Kidney (tissue), 14 donors: ENCODE data around the gene MMP11. TPM values are rescaled to one million over a fixed set of nuclear protein-coding genes. Genes with fewer than 3 reads are reported as not detected.

Experiments used
- DNase-seq, 5 donors: peaks; one replicate each; pipeline ENCODE4 v3.0.0-alpha.2; 2013 to 2020
- FAIRE-seq: peaks from 2 replicates; lab custom pipeline; 2012; peaks lifted over from hg19 to GRCh38; lab: Jason Lieb, UNC
- H3K27ac ChIP-seq, 2 donors: one replicate each; pipeline ENCODE4 v1.7.0; 2013; ENCODE audit warnings: low read depth in 2 of 2, low read length in 2 of 2, inconsistent platforms in 1 of 2
- H3K27me3 ChIP-seq: one replicate; pipeline ENCODE4 v1.7.1; 2013; ENCODE audit warnings: low read length, inconsistent platforms; ENCODE audit not compliant: control insufficient read depth, insufficient read depth
- H3K36me3 ChIP-seq, 3 donors: one replicate each; pipeline versions ENCODE4 v1.7.0 to v1.7.1; 2013; ENCODE audit warnings: low read length in 3 of 3, control low read depth in 1 of 3, inconsistent platforms in 1 of 3; ENCODE audit not compliant: insufficient read depth in 3 of 3, control insufficient read depth in 2 of 3
- H3K4me1 ChIP-seq, 3 donors: one replicate each; pipeline versions ENCODE4 v1.7.0 to v1.7.1; 2013; ENCODE audit warnings: low read length in 3 of 3, inconsistent platforms in 1 of 3, low read depth in 1 of 3; ENCODE audit not compliant: control insufficient read depth in 2 of 3, insufficient read depth in 2 of 3
- H3K4me3 ChIP-seq, 3 donors: one replicate each; pipeline versions ENCODE4 v1.7.0 to v1.8.1; 2013; ENCODE audit warnings: low read length in 3 of 3, control low read depth in 1 of 3, inconsistent platforms in 1 of 3
- H3K9ac ChIP-seq, 3 donors: one replicate each; pipeline versions ENCODE4 v1.7.0 to v1.7.1; 2013; ENCODE audit warnings: low read length in 3 of 3, control low read depth in 1 of 3, inconsistent platforms in 1 of 3
- H3K9me3 ChIP-seq, 3 donors: one replicate each; pipeline versions ENCODE4 v1.7.0 to v1.7.1; 2013; ENCODE audit warnings: low read length in 3 of 3, control low read depth in 1 of 3, inconsistent platforms in 1 of 3; ENCODE audit not compliant: control insufficient read depth in 2 of 3, insufficient read depth in 1 of 3
- CTCF ChIP-seq: IDR thresholded peaks from 3 replicates; pipeline ENCODE4 v1.5.1; 2012; ENCODE audit warnings: mild to moderate bottlenecking, moderate library complexity, borderline replicate concordance; ENCODE audit not compliant: insufficient read depth; ENCODE audit errors: extremely low read depth
- intact Hi-C: fragments of 100-400 bp; cut with DNase I; formaldehyde crosslinking; loops from one replicate; pipeline ENCODE4 v1.11.1; 2022
- polyA plus RNA-seq: library from polyadenylated mRNA; stranded (reverse); fragments of 350-450 nt; fragmentation: Illumina TruSeq; extraction: RNeasy Lipid Tissue Mini Kit (QIAGEN cat#74804); gene quantifications from one replicate; pipeline ENCODE4 v1.2.3, GENCODE V29; 2014; ENCODE audit warnings: low read depth, low replicate concordance; ENCODE audit not compliant: insufficient read depth
- total RNA-seq: library from RNA; stranded (reverse); fragmentation: NEBNext Ultra II Directional; extraction: Animal tissue kit (Norgen Biotek cat#: 25700); gene quantifications from one replicate; pipeline ENCODE4 v1.2.1, GENCODE V29; 2021
- donor health status: control.
- donor health status: control.
- donor health status: control.
- donor health status: control.
- donor health status: control.
- donor health status: DM: yes; HTN: yes; CAD: no.
- donor health status: Normal renal cell carcinoma (clear cell type).

The MMP11 gene
- total and polyA plus RNA-seq, 2 donors from 2014 or later: 2.7 to 4.4 TPM

- Histone ChIP-seq H3K27me3 (no peaks in the 10 kb centered on the region), H3K4me3 (peak overlapping the region; percentile 37 to 85 (median 70)), H3K9ac (peak overlapping the region; percentile 7 to 95 (median 87)), H3K27ac (peak overlapping the region; percentile 88), H3K36me3 (peaks cover 0 to 14% (median 0%) of the 10 kb centered on the region in 3 donors), H3K4me1 (peaks cover 0 to 36% (median 8%) of the 10 kb centered on the region in 3 donors), H3K9me3 (no peaks in the 10 kb centered on the region)
- DNase-seq (no peak), FAIRE-seq (no peak)
- intact Hi-C loops: no loop called here
- TF ChIP-seq CTCF: no peak
Measured at GRCh38 chr22:23767303-23767672, 5.4 kb upstream of the MMP11 start.

GRCh38 chr22:23767673-23768548 is 4.7 kb upstream of the MMP11 start, which contains the start of gene CHCHD10:
TSS of gene CHCHD10 (minus strand) at chr22:23767972. CDS start at chr22:23767874, 98 bp downstream.
- Histone ChIP-seq H3K4me1 (peaks cover 0 to 37% (median 5%) of the 10 kb centered on the region in 3 donors), H3K36me3 (peaks cover 0 to 14% (median 0%) of the 10 kb centered on the region in 3 donors), H3K9ac (peak within 1 kb of the TSS; percentile 53 to 95 (median 87)), H3K27me3 (no peaks in the 10 kb centered on the region), H3K27ac (peak within 1 kb of the TSS; percentile 88), H3K4me3 (peak within 1 kb of the TSS; percentile 50 to 85 (median 70)), H3K9me3 (no peaks in the 10 kb centered on the region)
- FAIRE-seq (no peak), DNase-seq (peak; percentile 92 to 95 (median 94))
- peak; percentile 68 for TF ChIP-seq CTCF
- intact Hi-C loops: no loop called here

GRCh38 chr22:23769321-23769965 is 3.2 kb upstream of the MMP11 start:
- no peak overlapping the region for H3K9ac ChIP-seq
- H3K27me3 ChIP-seq: no peaks in the 10 kb centered on the region
- intact Hi-C loops: no loop called here
- H3K27ac ChIP-seq: no peak overlapping the region
- H3K36me3 ChIP-seq: peaks cover 0 to 10% (median 0%) of the 10 kb centered on the region in 3 donors
- peaks cover 0 to 41% (median 12%) of the 10 kb centered on the region in 3 donors for H3K4me1 ChIP-seq
- DNase-seq: peak in 1 of 5 donors; percentile 67
- no peak overlapping the region for H3K4me3 ChIP-seq
- TF ChIP-seq CTCF: no peak
- no peaks in the 10 kb centered on the region for H3K9me3 ChIP-seq
- no peak for FAIRE-seq
